Testis (tissue), 3 donors: ENCODE results near the gene BMAL1. TPM values are rescaled to one million over a fixed set of nuclear protein-coding genes. Genes with fewer than 3 reads are reported as not detected.

Source experiments
- DNase-seq: peaks from one replicate; pipeline ENCODE4 v3.0.0-alpha.2; 2019
- H3K27ac ChIP-seq, 2 donors: fragments of 200-600 bp; sonication (generic); one replicate each; pipeline ENCODE4 v1.5.1; 2019
- H3K27me3 ChIP-seq: fragments of 200-600 bp; sonication (generic); one replicate; pipeline ENCODE4 v1.5.1; 2019
- H3K36me3 ChIP-seq: fragments of 200-600 bp; sonication (generic); one replicate; pipeline ENCODE4 v1.5.1; 2017; ENCODE audit warnings: low read depth; ENCODE audit errors: missing control alignments
- H3K4me1 ChIP-seq: fragments of 200-600 bp; sonication (generic); one replicate; pipeline ENCODE4 v1.5.1; 2019
- H3K4me3 ChIP-seq, 2 donors: fragments of 200-600 bp; sonication (generic); one replicate each; pipeline ENCODE4 v1.5.1; 2017 to 2019
- H3K9me3 ChIP-seq: fragments of 200-600 bp; sonication (generic); one replicate; pipeline ENCODE4 v1.5.1; 2017
- CTCF ChIP-seq, 3 experiments: fragments of 450-650 bp in 2 of 3; fragments of 200-600 bp in 1 of 3; sonication (generic) in 1 of 3; IDR thresholded peaks; one replicate each; pipeline ENCODE4 v1.5.1; 2016 to 2019; ENCODE audit warnings: antibody characterized with exemption in 3 of 3, mild to moderate bottlenecking in 2 of 3, moderate library complexity in 1 of 3
- POLR2A ChIP-seq: fragments of 450-650 bp; IDR thresholded peaks from one replicate; pipeline ENCODE4 v1.6.1; 2017; ENCODE audit warnings: antibody characterized with exemption, mild to moderate bottlenecking, moderate library complexity
- WGBS, 2 donors: methylation state at CpG; one replicate each; pipeline ENCODE4 v1.1.5; 2018; 5-methylcytosine and 5-hydroxymethylcytosine counted together
- intact Hi-C: fragments of 100-400 bp; cut with DNase I; formaldehyde crosslinking; loops from one replicate; pipeline ENCODE4 v1.15.1; 2023; ENCODE audit warnings: low total_unique reads
- polyA plus RNA-seq: library from polyadenylated mRNA; stranded (reverse); fragments of 350-450 nt; fragmentation: Illumina TruSeq; extraction: RNeasy Lipid Tissue Mini Kit (QIAGEN cat#74804); gene quantifications from one replicate; pipeline ENCODE4 v1.2.3, GENCODE V29; 2014; ENCODE audit warnings: low read depth, low replicate concordance; ENCODE audit not compliant: insufficient read depth
- total RNA-seq, 2 donors: library from RNA; depleted of rRNA; stranded (reverse); fragments of >200 nt; gene quantifications; one replicate each; pipeline ENCODE4 v1.2.3, GENCODE V29; 2016

The BMAL1 gene
- total and polyA plus RNA-seq, 3 donors from 2014 or later: 21.5 to 40.3 (median 35.7) TPM

- H3K36me3 ChIP-seq: no peaks in the 10 kb centered on the region
- no peaks in the 10 kb centered on the region for H3K9me3 ChIP-seq
- H3K4me1 ChIP-seq: no peaks in the 10 kb centered on the region
- WGBS, 2 donors: 82 to 91% methylated on average over 8 of the region's 8 CpGs
- intact Hi-C loops: no loop called here
- no peaks in the 10 kb centered on the region for H3K27me3 ChIP-seq
- no peak for TF ChIP-seq POLR2A
- no peak for TF ChIP-seq CTCF (IDR thresholded peaks at IDR 0.05)
- no peak for DNase-seq
- H3K4me3 ChIP-seq: no peak overlapping the region
- H3K27ac ChIP-seq: no peak overlapping the region
Observed at GRCh38 chr11:13324141-13324540, 46.6 kb downstream of the BMAL1 start.

GRCh38 chr11:13324709-13325108 is 47.1 kb downstream of the BMAL1 start:
- DNase-seq: no peak
- no peak overlapping the region for H3K4me3 ChIP-seq
- TF ChIP-seq CTCF (IDR thresholded peaks at IDR 0.05) (no peak), POLR2A (no peak)
- 68 to 74% methylated on average over 5 of the region's 5 CpGs for WGBS, 2 donors
- H3K27ac ChIP-seq: no peak overlapping the region
- H3K9me3 ChIP-seq: no peaks in the 10 kb centered on the region
- intact Hi-C loops: no loop called here
- no peaks in the 10 kb centered on the region for H3K36me3 ChIP-seq
- no peaks in the 10 kb centered on the region for H3K27me3 ChIP-seq
- H3K4me1 ChIP-seq: no peaks in the 10 kb centered on the region

- intact Hi-C loops: no loop called here
- Histone ChIP-seq H3K27ac (no peak overlapping the region), H3K9me3 (no peaks in the 10 kb centered on the region), H3K4me1 (no peaks in the 10 kb centered on the region), H3K4me3 (no peak overlapping the region), H3K36me3 (no peaks in the 10 kb centered on the region), H3K27me3 (no peaks in the 10 kb centered on the region)
- TF ChIP-seq CTCF (IDR thresholded peaks at IDR 0.05) (no peak), POLR2A (no peak)
- 79 to 94% methylated on average over 4 of the region's 4 CpGs for WGBS, 2 donors
- no peak for DNase-seq
Observed at GRCh38 chr11:13327421-13327820, 49.8 kb downstream of the BMAL1 start.

GRCh38 chr11:13328286-13328685 is 50.7 kb downstream of the BMAL1 start:
- H3K27me3 ChIP-seq: no peaks in the 10 kb centered on the region
- WGBS, 2 donors: 87 to 94% methylated on average over 5 of the region's 5 CpGs
- H3K36me3 ChIP-seq: no peaks in the 10 kb centered on the region
- no peak for DNase-seq
- H3K9me3 ChIP-seq: no peaks in the 10 kb centered on the region
- no peak overlapping the region for H3K4me3 ChIP-seq
- no peaks in the 10 kb centered on the region for H3K4me1 ChIP-seq
- no peak overlapping the region for H3K27ac ChIP-seq
- TF ChIP-seq CTCF (IDR thresholded peaks at IDR 0.05): no peak
- TF ChIP-seq POLR2A: no peak
- intact Hi-C loops: no loop called here

GRCh38 chr11:13329670-13330356 is 52.2 kb downstream of the BMAL1 start:
- DNase-seq: peak; percentile 47
- Histone ChIP-seq H3K36me3 (no peaks in the 10 kb centered on the region), H3K27me3 (no peaks in the 10 kb centered on the region), H3K4me1 (peaks cover 2% of the 10 kb centered on the region), H3K4me3 (no peak overlapping the region), H3K9me3 (no peaks in the 10 kb centered on the region), H3K27ac (no peak overlapping the region)
- 61 to 73% methylated on average over 11 of the region's 11 CpGs for WGBS, 2 donors
- TF ChIP-seq POLR2A: no peak
- TF ChIP-seq CTCF (IDR thresholded peaks at IDR 0.05): no peak
- intact Hi-C loops: no loop called here
